COLO668 (cell line): ENCODE measurements around the gene RNU1-2.
"Not testable (repeated sequence)": the region's sequence is repeated elsewhere in the genome, so short reads cannot be mapped to it uniquely, and the experiment has no call there.

ENCODE experiments used
- DNase-seq: peaks from one replicate; lab custom pipeline; 2025; ENCODE audit not compliant: unreplicated experiment; lab: John Stamatoyannopoulos, UW

Gene RNU1-2

GRCh38 chr1:16925635-16926490 lies 30.1 kb downstream of the RNU1-2 start:
- DNase-seq, result no peak

GRCh38 chr1:16926491-16927073 lies 30.8 kb downstream of the RNU1-2 start:
- DNase-seq, result no peak

- DNase-seq, result no peak
These were observed 31.5 kb downstream of the RNU1-2 start for GRCh38 chr1:16927256-16927655.

GRCh38 chr1:16927711-16928485 lies 32.1 kb downstream of the RNU1-2 start:
- DNase-seq, result no peak

- DNase-seq, result not testable (repeated sequence)
These were observed 33.6 kb downstream of the RNU1-2 start for GRCh38 chr1:16929146-16930041.

GRCh38 chr1:16931206-16931934 lies 35.6 kb downstream of the RNU1-2 start:
- DNase-seq, result not testable (repeated sequence)

- DNase-seq, result not testable (repeated sequence)
These were observed 38.2 kb downstream of the RNU1-2 start for GRCh38 chr1:16933945-16934344.

- DNase-seq, result not testable (repeated sequence)
These were observed 40.8 kb downstream of the RNU1-2 start for GRCh38 chr1:16936580-16936979.

- no peak for DNase-seq
These were observed 42.9 kb downstream of the RNU1-2 start for GRCh38 chr1:16938351-16939321.

GRCh38 chr1:16939386-16940180 lies 43.8 kb downstream of the RNU1-2 start:
- not testable (repeated sequence) for DNase-seq

- no peak for DNase-seq
These were observed 48.3 kb downstream of the RNU1-2 start for GRCh38 chr1:16944038-16944437.

- not testable (repeated sequence) for DNase-seq
These were observed 49.7 kb downstream of the RNU1-2 start for GRCh38 chr1:16945512-16945911.
